GM18519 (cell line): ENCODE measurements around the gene CDK11B.
"Not testable (repeated sequence)": the region's sequence is repeated elsewhere in the genome, so short reads cannot be mapped to it uniquely, and the experiment has no call there.

Source experiments
- ATAC-seq: cut with Tn5 transposase; IDR thresholded peaks from one replicate; pipeline ENCODE4 v1.9.1; 2021; ENCODE audit warnings: mild to moderate bottlenecking, moderate library complexity; ENCODE audit not compliant: unreplicated experiment, low FRiP score

The CDK11B gene

GRCh38 chr1:1662830-1663560 lies 4.2 kb upstream of the CDK11B start:
- not testable (repeated sequence) for ATAC-seq

- not testable (repeated sequence) for ATAC-seq
Measured at GRCh38 chr1:1662392-1662791, 3.6 kb upstream of the CDK11B start.

- ATAC-seq = not testable (repeated sequence)
Measured at GRCh38 chr1:1648265-1648664, 10.5 kb downstream of the CDK11B start.

- not testable (repeated sequence) for ATAC-seq
Measured at GRCh38 chr1:1647567-1648241, 11.1 kb downstream of the CDK11B start.

GRCh38 chr1:1646326-1646725 lies 12.5 kb downstream of the CDK11B start:
- not testable (repeated sequence) for ATAC-seq

GRCh38 chr1:1640711-1641461 lies 17.9 kb downstream of the CDK11B start:
- not testable (repeated sequence) for ATAC-seq

GRCh38 chr1:1640081-1640480 lies 18.7 kb downstream of the CDK11B start:
- not testable (repeated sequence) for ATAC-seq

GRCh38 chr1:1639368-1639767 lies 19.4 kb downstream of the CDK11B start:
- not testable (repeated sequence) for ATAC-seq

GRCh38 chr1:1638528-1638927 lies 20.3 kb downstream of the CDK11B start:
- not testable (repeated sequence) for ATAC-seq

- ATAC-seq = not testable (repeated sequence)
Measured at GRCh38 chr1:1637479-1637875, 21.3 kb downstream of the CDK11B start.

- ATAC-seq = not testable (repeated sequence)
Measured at GRCh38 chr1:1636621-1637478, 22.0 kb downstream of the CDK11B start.

GRCh38 chr1:1634613-1635012 lies 24.2 kb downstream of the CDK11B start:
- not testable (repeated sequence) for ATAC-seq

- not testable (repeated sequence) for ATAC-seq
Measured at GRCh38 chr1:1633409-1633808, 25.4 kb downstream of the CDK11B start.

GRCh38 chr1:1631782-1632420 lies 26.9 kb downstream of the CDK11B start, which contains the start of gene MMP23B:
Gene MMP23B, plus strand, starts transcription at chr1:1632173. Its CDS starts 46 bp downstream, at chr1:1632219.
- ATAC-seq = no peak

- ATAC-seq = no peak
Measured at GRCh38 chr1:1630965-1631781, 27.6 kb downstream of the CDK11B start.

GRCh38 chr1:1630191-1630964 lies 28.4 kb downstream of the CDK11B start:
- no peak for ATAC-seq

GRCh38 chr1:1629430-1630190 lies 29.2 kb downstream of the CDK11B start:
- ATAC-seq = no peak
